Activated gamma-delta T cell (primary cell): Measurements from ENCODE around the gene FXYD6.

ENCODE experiments used
- DNase-seq: peaks from one replicate; lab custom pipeline; 2025; lab: John Stamatoyannopoulos, UW

The FXYD6 gene

DNA sequence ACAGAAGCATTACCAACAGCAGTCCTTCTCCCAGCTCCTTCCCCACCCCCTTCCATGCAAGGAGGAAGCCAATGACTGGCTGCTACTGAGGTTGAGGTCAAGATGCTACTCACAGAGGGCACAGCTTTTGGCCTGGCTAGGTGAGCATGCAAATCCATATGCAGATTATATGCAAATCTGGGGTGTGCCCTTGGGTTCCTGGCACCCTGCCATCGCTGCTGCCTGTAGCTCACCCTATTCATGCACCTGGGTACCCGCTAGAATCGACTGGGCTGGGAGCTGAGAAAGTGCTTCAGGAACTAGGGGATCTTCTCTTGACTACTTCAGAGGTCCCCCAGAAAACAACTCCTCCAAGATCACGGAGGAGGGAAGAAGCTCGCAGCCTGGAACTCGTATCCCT, 83.5 kb downstream of the FXYD6 start:
- no peak for DNase-seq

DNA sequence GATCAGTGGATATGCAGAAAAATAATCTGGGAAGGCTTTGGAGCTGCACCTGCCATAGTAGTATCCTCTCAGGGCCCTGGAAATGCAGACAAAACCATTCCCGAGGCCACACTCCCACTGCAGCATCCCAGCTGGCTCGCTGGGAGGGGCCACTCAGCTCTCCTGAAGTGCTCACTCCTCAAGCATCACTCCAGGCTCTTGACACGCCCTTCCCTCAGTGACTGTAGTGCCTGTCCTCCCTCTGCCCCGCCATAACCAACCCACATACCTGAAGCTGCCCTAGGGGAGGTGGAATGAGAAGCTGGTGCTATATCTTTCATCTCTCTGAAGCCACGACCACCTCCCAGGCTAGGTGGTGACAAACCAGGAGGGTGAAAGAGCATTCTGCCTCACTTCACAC, 84.2 kb downstream of the FXYD6 start:
- DNase-seq = no peak

DNA sequence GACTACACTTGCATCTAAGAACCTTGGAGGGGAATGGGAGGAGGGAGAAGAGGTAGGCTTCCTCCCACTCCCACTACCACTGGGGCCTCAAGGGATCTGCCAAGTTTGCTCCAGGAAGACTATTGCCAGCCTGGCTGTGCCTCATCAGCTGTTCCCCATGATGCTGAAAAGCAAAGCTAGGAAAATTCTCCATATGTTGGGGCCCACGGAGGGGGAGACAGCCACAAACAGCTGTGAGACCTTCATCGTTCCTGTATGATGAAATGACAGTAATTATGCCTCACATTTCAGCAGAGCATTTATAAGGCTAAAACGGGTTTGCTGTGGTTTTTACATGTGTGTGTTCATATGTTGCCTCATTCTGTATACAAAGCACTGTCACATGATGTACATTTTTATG, 86.2 kb downstream of the FXYD6 start:
- no peak for DNase-seq

DNA sequence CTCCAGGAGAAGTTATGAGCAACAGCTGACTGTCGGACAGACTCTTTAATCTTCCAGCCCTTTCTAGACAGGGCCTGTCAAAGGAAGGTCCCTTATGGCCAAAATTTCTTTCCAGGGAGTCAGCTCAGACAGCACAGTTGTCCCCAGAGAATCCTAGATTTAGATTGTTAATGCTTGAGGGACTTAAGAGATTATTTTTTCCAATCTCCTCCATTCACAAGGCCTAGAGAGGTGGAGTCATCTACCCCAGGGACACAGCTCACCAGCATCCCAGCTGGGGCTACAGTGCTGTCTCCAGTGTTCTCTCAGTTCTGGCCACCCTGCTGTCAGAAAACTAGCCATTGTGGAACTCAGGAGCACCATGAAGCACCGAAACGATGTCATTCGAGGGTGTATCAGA, 87.2 kb downstream of the FXYD6 start:
- no peak for DNase-seq
